IPS DF 19.7 (cell line): Measurements from ENCODE around the gene PTPRS.

ENCODE experiments used
- DNase-seq: peaks from one replicate; pipeline ENCODE4 v3.0.0-alpha.2; 2013; ENCODE audit warnings: low read depth, low spot score

Gene PTPRS

GRCh38 chr19:5309438-5310204 is 31.0 kb downstream of the PTPRS start:
- no peak for DNase-seq

GRCh38 chr19:5308451-5309437 is 31.9 kb downstream of the PTPRS start:
- no peak for DNase-seq

GRCh38 chr19:5307655-5308054 is 33.0 kb downstream of the PTPRS start:
- DNase-seq = no peak

- DNase-seq = no peak
These were observed 35.4 kb downstream of the PTPRS start for GRCh38 chr19:5305163-5305562.

- DNase-seq = no peak
These were observed 36.1 kb downstream of the PTPRS start for GRCh38 chr19:5304486-5304885.

- DNase-seq = no peak
These were observed 37.4 kb downstream of the PTPRS start for GRCh38 chr19:5303208-5303607.

- no peak for DNase-seq
These were observed 38.2 kb downstream of the PTPRS start for GRCh38 chr19:5302396-5302795.

- DNase-seq = no peak
These were observed 41.5 kb downstream of the PTPRS start for GRCh38 chr19:5299137-5299536.

- no peak for DNase-seq
These were observed 42.1 kb downstream of the PTPRS start for GRCh38 chr19:5298471-5298901.

GRCh38 chr19:5297272-5297669 is 43.3 kb downstream of the PTPRS start:
- DNase-seq = no peak

GRCh38 chr19:5296457-5297271 is 43.9 kb downstream of the PTPRS start:
- DNase-seq = no peak

GRCh38 chr19:5296021-5296420 is 44.6 kb downstream of the PTPRS start:
- no peak for DNase-seq

GRCh38 chr19:5294403-5295160 is 46.0 kb downstream of the PTPRS start:
- no peak for DNase-seq

- no peak for DNase-seq
These were observed 46.8 kb downstream of the PTPRS start for GRCh38 chr19:5293612-5294378.

- DNase-seq = no peak
These were observed 47.6 kb downstream of the PTPRS start for GRCh38 chr19:5292822-5293611.

- no peak for DNase-seq
These were observed 48.2 kb downstream of the PTPRS start for GRCh38 chr19:5292453-5292821.

GRCh38 chr19:5291588-5292193 is 48.9 kb downstream of the PTPRS start:
- no peak for DNase-seq
